Ascending aorta (tissue), 2 donors: ENCODE results near the gene BSX. TPM values are rescaled to one million over a fixed set of nuclear protein-coding genes. Genes with fewer than 3 reads are reported as not detected.
A peak's percentile ranks its signal among the peaks of the same experiment; 100 is the strongest.

Experiments
- DNase-seq, 2 donors: peaks; one replicate each; pipeline ENCODE4 v3.0.0-alpha.2; 2019; ENCODE audit warnings: low spot score in 2 of 2
- H3K27ac ChIP-seq, 2 donors: fragments of 200-600 bp; sonication (generic); one replicate each; pipeline ENCODE4 v1.5.1; 2016 to 2017; ENCODE audit warnings: mild to moderate bottlenecking in 1 of 2
- H3K27me3 ChIP-seq: fragments of 200-600 bp; sonication (generic); one replicate; pipeline ENCODE4 v1.5.1; 2017
- H3K36me3 ChIP-seq, 2 donors: fragments of 200-600 bp; sonication (generic); one replicate each; pipeline ENCODE4 v1.5.1; 2016
- H3K4me1 ChIP-seq, 2 donors: fragments of 200-600 bp; sonication (generic); one replicate each; pipeline ENCODE4 v1.5.1; 2016 to 2017; ENCODE audit warnings: mild to moderate bottlenecking in 1 of 2
- H3K4me3 ChIP-seq, 2 donors: fragments of 200-600 bp; sonication (generic); one replicate each; pipeline ENCODE4 v1.5.1; 2016 to 2017; ENCODE audit warnings: mild to moderate bottlenecking in 1 of 2
- H3K9me3 ChIP-seq, 2 donors: fragments of 200-600 bp; sonication (generic); one replicate each; pipeline ENCODE4 v1.5.1; 2016
- CTCF ChIP-seq, 3 experiments: fragments of 200-600 bp in 2 of 3; fragments of 450-650 bp in 1 of 3; sonication (generic) in 2 of 3; IDR thresholded peaks; one replicate each; pipeline ENCODE4 v1.5.1; 2016 to 2019; ENCODE audit warnings: antibody characterized with exemption in 3 of 3, mild to moderate bottlenecking in 1 of 3, moderate library complexity in 1 of 3
- intact Hi-C: fragments of 100-400 bp; cut with DNase I; formaldehyde crosslinking; loops from one replicate; pipeline ENCODE4 v1.15.1; 2023
- total RNA-seq: library from RNA; depleted of rRNA; stranded (reverse); fragments of >200 nt; gene quantifications from one replicate; pipeline ENCODE4 v1.1.0, GENCODE V29; 2016

The BSX gene
- total RNA-seq, 1 donor from 2014 or later = not detected

- H3K4me1 ChIP-seq = no peaks in the 10 kb centered on the region
- TF ChIP-seq CTCF (IDR thresholded peaks at IDR 0.05) = no peak
- H3K4me3 ChIP-seq = no peak overlapping the region
- H3K27ac ChIP-seq = no peak overlapping the region
- no peaks in the 10 kb centered on the region for H3K9me3 ChIP-seq
- no peaks in the 10 kb centered on the region for H3K36me3 ChIP-seq
- intact Hi-C loops = no loop called here
- H3K27me3 ChIP-seq = no peaks in the 10 kb centered on the region
- DNase-seq = no peak
Observed at GRCh38 chr11:123006860-123007542, 25.4 kb upstream of the BSX start.

DNA sequence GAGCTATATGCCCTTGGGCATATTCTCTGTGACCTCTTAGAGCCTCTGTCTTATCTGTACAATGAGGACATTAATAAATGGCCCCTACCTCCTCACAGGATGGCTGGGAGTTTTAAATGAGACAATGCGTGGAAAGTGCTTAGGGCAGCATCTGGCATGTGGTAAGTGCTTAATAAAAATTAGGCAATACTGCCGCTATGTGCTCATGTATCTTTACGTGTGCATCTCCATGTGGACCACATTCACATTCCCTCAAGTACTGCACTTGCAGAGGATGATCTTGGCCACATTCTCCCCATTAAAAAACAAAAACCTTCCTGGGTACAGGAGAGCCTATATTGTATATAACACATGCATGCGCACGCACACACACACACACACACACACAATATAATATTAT is 19.1 kb upstream of the BSX start:
- intact Hi-C loops = no loop called here
- Histone ChIP-seq H3K27me3 (no peaks in the 10 kb centered on the region), H3K4me1 (no peaks in the 10 kb centered on the region), H3K4me3 (no peak overlapping the region), H3K36me3 (no peaks in the 10 kb centered on the region), H3K27ac (no peak overlapping the region), H3K9me3 (no peaks in the 10 kb centered on the region)
- DNase-seq = no peak
- no peak for TF ChIP-seq CTCF (IDR thresholded peaks at IDR 0.05)

GRCh38 chr11:122998727-122999366 is 17.2 kb upstream of the BSX start:
- no peak for TF ChIP-seq CTCF (IDR thresholded peaks at IDR 0.05)
- H3K36me3 ChIP-seq = no peaks in the 10 kb centered on the region
- intact Hi-C loops = no loop called here
- DNase-seq = peak in 1 of 2 donors; percentile 8
- no peaks in the 10 kb centered on the region for H3K4me1 ChIP-seq
- no peak overlapping the region for H3K4me3 ChIP-seq
- no peaks in the 10 kb centered on the region for H3K9me3 ChIP-seq
- H3K27me3 ChIP-seq = no peaks in the 10 kb centered on the region
- no peak overlapping the region for H3K27ac ChIP-seq

DNA sequence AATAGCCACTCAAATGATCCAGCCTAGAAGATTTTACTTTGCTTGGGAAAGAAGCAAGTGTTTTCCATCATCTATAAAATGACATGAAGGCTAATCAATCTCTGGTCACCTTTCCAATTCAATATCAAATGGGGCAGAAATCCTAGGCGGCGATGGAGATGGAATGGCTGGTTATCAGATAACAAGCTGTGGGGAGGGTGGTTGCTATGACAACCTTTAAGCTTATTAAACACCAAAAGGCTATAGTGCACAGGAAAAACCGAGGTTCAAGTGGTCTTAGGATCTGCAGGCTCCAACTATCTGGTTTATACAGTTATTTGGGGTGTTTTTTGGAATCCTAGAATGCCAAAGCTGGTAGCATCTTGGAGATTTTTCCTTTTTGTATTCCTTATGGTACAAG is 13.9 kb upstream of the BSX start:
- Histone ChIP-seq H3K4me1 (no peaks in the 10 kb centered on the region), H3K27ac (no peak overlapping the region), H3K36me3 (no peaks in the 10 kb centered on the region), H3K9me3 (no peaks in the 10 kb centered on the region), H3K27me3 (no peaks in the 10 kb centered on the region), H3K4me3 (no peak overlapping the region)
- no peak for TF ChIP-seq CTCF (IDR thresholded peaks at IDR 0.05)
- DNase-seq = no peak
- intact Hi-C loops = no loop called here

- no peak for TF ChIP-seq CTCF (IDR thresholded peaks at IDR 0.05)
- intact Hi-C loops = no loop called here
- Histone ChIP-seq H3K36me3 (no peaks in the 10 kb centered on the region), H3K27me3 (peaks cover 26% of the 10 kb centered on the region), H3K27ac (no peak overlapping the region), H3K9me3 (no peaks in the 10 kb centered on the region), H3K4me1 (peaks cover 7 to 8% of the 10 kb centered on the region in 2 donors), H3K4me3 (peak overlapping the region; percentile 69 to 87)
- no peak for DNase-seq
Observed at GRCh38 chr11:122984186-122985011, 2.8 kb upstream of the BSX start.
